ENCODE results near the gene TNFSF13B. TPM values are rescaled to one million over a fixed set of nuclear protein-coding genes. Genes with fewer than 3 reads are reported as not detected.

The TNFSF13B gene
- total and polyA plus RNA-seq, 2 donors (not counting 3 experiments of a cell fraction or from before 2014, with no cell fraction given): 0.18 to 1.2 TPM

DNA sequence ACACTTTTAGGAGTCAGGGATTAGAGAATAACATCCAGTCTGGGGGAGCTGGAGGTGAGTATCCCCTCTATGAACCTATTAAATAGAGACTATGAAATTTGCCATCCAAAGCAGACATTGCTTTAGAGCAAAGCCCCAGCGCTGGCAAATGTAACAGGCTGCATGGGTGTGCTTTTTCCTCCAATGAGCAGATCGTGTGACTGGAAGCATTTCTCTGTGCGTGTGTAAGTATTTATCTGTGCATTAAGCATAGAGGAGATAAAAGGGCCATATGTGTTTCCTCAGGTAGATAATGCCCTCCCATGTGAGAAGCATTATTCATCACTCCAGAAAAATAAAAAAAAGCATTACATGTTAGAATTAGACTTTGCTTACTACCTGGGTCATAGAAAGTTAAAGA lies 924 bp downstream of the TNFSF13B start:
- intact Hi-C loops (cut with micrococcal nuclease) (no loop called here), dilution Hi-C loops (cut with MboI; ENCODE audit: extremely low pct_ligation_motif_present, low sequenced_read_pairs) (no loop called here)
- H4K20me1 ChIP-seq (replicated peaks; ENCODE audit: control insufficient read depth, extremely low read depth, insufficient read depth, low read length): no peaks in the 10 kb centered on the region
- H3K4me1 ChIP-seq (ENCODE audit: control insufficient read depth, extremely low read depth, insufficient read depth, low read length): peaks cover 6% of the 10 kb centered on the region
- no peaks in the 10 kb centered on the region for H3K36me3 ChIP-seq (ENCODE audit: control insufficient read depth in 2 of 2, extremely low read depth in 1 of 2, insufficient read depth in 2 of 2, low read length in 2 of 2)
- no peaks in the 10 kb centered on the region for H3K9me3 ChIP-seq (replicated peaks; ENCODE audit: control insufficient read depth, insufficient read depth, low read length)
- DNase-seq (ENCODE audit: low read depth, low spot score) (no peak), FAIRE-seq (no peak)
- no peaks in the 10 kb centered on the region for H3K27me3 ChIP-seq (ENCODE audit: control insufficient read depth in 2 of 2, insufficient read depth in 2 of 2, low read length in 2 of 2)
- BruUV-seq (replicated peaks): no TSS peak
- H3K4me3 ChIP-seq (replicated peaks in 1 of 3; ENCODE audit: insufficient read depth in 1 of 3, low read depth in 1 of 3, low read length in 3 of 3): no peak overlapping the region
- no peaks in the 10 kb centered on the region for H3K79me2 ChIP-seq (ENCODE audit: control insufficient read depth, insufficient read depth, low read length)
- no peak overlapping the region for H3K9ac ChIP-seq (replicated peaks; ENCODE audit: extremely low read depth, insufficient read depth, low read length)
- no peak overlapping the region for H3K27ac ChIP-seq (ENCODE audit: insufficient read depth, low read depth, low read length)
- H3K4me2 ChIP-seq (ENCODE audit: insufficient read depth, low read length): peak overlapping the region; percentile 37
- TF ChIP-seq MAX (IDR thresholded peaks at IDR 0.05; ENCODE audit: insufficient read depth, insufficient read length) (no peak), POLR2A (IDR thresholded peaks at IDR 0.05; ENCODE audit: low read depth, low read length) (no peak), MYC (IDR thresholded peaks at IDR 0.05; ENCODE audit: low read depth, low read length) (no peak), JUN (IDR thresholded peaks at IDR 0.05; ENCODE audit: borderline replicate concordance, insufficient read depth, insufficient read length, low read depth) (no peak), GATA2 (IDR thresholded peaks at IDR 0.05; ENCODE audit: insufficient read depth, insufficient read length, low read depth, low read length) (no peak), EZH2 (IDR thresholded peaks at IDR 0.05; ENCODE audit: borderline replicate concordance, low read depth, low read length, severe bottlenecking) (no peak), POLR2AphosphoS5 (IDR thresholded peaks at IDR 0.05; ENCODE audit: insufficient read depth, low read depth, low read length) (no peak), FOS (IDR thresholded peaks at IDR 0.05; ENCODE audit: borderline replicate concordance, insufficient read depth, low read length) (no peak)
- TF ChIP-seq, protein P1, sequence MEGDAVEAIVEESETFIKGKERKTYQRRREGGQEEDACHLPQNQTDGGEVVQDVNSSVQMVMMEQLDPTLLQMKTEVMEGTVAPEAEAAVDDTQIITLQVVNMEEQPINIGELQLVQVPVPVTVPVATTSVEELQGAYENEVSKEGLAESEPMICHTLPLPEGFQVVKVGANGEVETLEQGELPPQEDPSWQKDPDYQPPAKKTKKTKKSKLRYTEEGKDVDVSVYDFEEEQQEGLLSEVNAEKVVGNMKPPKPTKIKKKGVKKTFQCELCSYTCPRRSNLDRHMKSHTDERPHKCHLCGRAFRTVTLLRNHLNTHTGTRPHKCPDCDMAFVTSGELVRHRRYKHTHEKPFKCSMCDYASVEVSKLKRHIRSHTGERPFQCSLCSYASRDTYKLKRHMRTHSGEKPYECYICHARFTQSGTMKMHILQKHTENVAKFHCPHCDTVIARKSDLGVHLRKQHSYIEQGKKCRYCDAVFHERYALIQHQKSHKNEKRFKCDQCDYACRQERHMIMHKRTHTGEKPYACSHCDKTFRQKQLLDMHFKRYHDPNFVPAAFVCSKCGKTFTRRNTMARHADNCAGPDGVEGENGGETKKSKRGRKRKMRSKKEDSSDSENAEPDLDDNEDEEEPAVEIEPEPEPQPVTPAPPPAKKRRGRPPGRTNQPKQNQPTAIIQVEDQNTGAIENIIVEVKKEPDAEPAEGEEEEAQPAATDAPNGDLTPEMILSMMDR (IDR thresholded peaks at IDR 0.05; ENCODE audit: extremely low read depth in 1 of 2, insufficient read depth in 1 of 2, low read depth in 1 of 2, low read length in 2 of 2): no peak
- H3K9me1 ChIP-seq (replicated peaks; ENCODE audit: control insufficient read depth, extremely low read depth, insufficient read depth, low read length): no peaks in the 10 kb centered on the region
- ChIA-PET CTCF (no interaction called here), POLR2A (no interaction called here)
- H2AFZ ChIP-seq (ENCODE audit: low read depth, low read length): peak overlapping the region; percentile 36
